ENCODE measurements around the gene PROSER3. TPM values are rescaled to one million over a fixed set of nuclear protein-coding genes. Genes with fewer than 3 reads are reported as not detected.
A peak's percentile ranks its signal among the peaks of the same experiment; 100 is the strongest.
"Not testable (repeated sequence)": the region's sequence is repeated elsewhere in the genome, so short reads cannot be mapped to it uniquely, and the experiment has no call there.

The PROSER3 gene
- polyA plus RNA-seq, 1 donor = 16.3 TPM

DNA sequence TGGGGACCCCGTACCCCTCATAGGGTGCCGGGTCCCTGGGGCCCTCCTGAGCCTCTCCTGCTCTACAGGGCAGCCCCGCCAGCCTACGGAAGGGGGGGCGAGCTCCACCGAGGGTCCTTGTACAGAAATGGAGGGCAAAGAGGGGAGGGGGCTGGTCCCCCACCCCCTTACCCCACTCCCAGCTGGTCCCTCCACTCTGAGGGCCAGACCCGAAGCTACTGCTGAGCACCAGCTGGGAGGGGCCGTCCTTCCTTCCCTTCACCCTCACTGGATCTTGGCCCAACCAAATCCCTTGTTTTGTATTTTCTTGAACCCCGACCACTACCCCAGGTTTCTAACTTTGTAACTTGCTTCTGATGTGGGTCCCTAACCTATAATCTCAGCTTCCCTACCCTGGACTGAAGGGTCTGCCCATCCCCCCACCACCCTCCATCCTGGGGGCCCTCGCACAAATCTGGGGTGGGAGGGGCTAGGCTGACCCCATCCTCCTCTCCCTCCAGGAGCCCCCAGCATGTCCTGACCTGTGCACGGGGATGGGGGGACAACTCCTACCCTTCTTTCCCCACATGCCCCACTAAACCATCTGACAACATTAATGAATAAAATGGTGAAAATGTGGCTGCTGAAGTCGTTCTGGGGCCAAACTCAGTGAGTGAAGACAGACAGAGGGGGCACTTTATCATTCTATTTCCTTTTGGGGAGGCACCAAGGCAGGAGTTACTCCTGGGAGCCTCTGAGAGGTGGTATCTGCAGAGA lies 30.4 kb downstream of the PROSER3 start:
- DNase-seq = no peak
- Histone ChIP-seq H3K9me3 (ENCODE audit: control insufficient read depth, low read depth, low read length) (no peaks in the 10 kb centered on the region), H3K4me1 (ENCODE audit: control insufficient read depth, insufficient read depth, low read length) (peaks cover 16% of the 10 kb centered on the region), H3K27ac (ENCODE audit: low read length) (no peak overlapping the region), H3K36me3 (ENCODE audit: control insufficient read depth, insufficient read depth, low read length) (no peaks in the 10 kb centered on the region), H3K27me3 (ENCODE audit: control insufficient read depth, insufficient read depth, low read length) (no peaks in the 10 kb centered on the region), H3K4me3 (ENCODE audit: low read length) (no peak overlapping the region)
- no CpG with 5 or more reads among the region's 12 CpGs for WGBS (ENCODE audit: insufficient coverage, low lambda C conversion rate)

DNA sequence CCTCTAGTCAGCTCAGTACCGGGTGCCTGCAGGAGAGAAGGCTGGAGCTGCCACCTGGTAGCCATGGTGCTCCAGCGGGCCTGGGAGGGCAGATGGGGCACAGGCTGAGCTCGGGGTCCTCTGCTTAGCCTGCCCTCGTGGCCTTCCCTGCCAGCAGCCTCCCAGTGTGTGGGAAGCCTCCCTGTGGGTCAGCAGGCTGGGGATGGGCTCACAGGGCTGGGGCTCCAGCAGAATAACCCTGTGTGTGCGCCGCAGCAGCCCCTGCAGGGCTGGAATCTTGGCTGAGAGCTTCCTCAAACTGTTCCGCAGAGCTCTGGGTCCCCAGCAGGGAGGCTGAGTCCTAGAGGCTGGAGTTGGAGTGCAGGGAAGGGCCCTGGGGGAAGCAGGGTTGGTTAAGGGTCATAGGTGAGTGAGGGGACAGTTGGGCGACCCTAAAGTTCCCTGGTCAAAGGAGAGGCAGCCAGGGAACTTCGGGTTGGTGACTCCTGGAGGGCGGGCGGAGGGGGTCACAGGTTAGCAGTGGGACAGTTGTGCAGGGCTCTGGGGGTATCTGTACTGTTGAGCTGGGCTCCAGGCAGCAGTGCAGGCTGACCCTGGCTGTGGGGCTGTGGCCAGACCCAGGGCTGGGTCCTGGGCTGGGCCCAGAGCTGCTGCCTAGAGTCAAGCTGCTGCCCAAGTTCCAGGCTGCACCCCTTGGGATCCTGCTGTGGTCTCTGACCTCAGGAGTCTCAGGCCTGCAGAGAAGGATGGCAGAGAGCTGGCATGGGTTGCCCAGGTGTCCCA lies 31.4 kb downstream of the PROSER3 start:
- H3K27me3 ChIP-seq (ENCODE audit: control insufficient read depth, insufficient read depth, low read length) = no peaks in the 10 kb centered on the region
- no CpG with 5 or more reads among the region's 11 CpGs for WGBS (ENCODE audit: insufficient coverage, low lambda C conversion rate)

DNA sequence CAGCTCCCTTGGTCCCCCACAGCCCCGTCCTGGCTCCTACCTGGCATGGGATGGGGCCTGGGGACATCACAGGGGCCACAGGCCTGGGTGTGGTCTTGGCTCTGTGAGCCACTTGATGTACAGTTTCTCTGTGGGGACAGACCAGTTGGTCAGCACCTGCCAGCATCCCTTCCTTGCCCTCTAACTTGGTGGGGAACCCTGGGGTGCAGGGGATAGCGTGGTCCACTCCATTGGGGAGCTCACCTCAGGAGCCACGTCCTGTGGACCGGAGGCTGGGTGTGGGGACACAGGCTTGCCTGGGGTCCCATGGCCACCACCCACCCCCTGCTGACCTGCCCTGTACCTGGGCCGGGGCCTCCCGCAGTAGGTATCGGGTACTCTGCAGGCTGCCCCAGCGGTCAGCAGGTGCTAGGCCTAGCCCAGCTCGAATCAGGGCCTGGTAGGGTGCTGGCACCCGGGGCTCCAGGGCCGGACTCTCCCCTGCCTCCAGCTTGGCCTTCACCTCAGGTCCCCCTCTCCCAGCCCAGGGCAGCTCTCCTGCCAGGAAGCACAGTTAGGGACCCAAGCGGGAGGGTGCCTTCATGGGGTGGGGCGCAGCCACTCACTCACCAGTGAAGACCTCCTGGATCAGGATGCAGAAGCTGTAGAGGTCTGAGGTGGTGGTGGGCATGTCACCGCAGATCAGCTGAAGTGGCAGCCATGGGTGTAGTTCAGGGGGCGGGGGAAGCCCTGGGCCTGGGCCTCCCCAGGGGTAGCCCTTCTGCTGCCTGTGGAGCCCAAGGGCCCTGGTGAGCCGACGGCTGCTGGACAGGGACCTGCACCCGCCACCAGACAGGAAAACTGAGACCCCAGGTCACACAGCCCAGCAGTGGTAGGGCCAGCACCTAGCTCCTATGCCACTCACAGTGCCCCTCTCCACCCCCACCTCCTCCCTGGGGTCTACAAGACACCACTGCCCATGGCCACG lies 32.3 kb downstream of the PROSER3 start:
- no peaks in the 10 kb centered on the region for H3K9me3 ChIP-seq (ENCODE audit: control insufficient read depth, low read depth, low read length)

More for the DNA sequence above, 31.4 kb downstream of the PROSER3 start:
- no peaks in the 10 kb centered on the region for H3K9me3 ChIP-seq (ENCODE audit: control insufficient read depth, low read depth, low read length)
- no peak overlapping the region for H3K4me3 ChIP-seq (ENCODE audit: low read length)
- H3K4me1 ChIP-seq (ENCODE audit: control insufficient read depth, insufficient read depth, low read length) = peaks cover 13% of the 10 kb centered on the region
- H3K36me3 ChIP-seq (ENCODE audit: control insufficient read depth, insufficient read depth, low read length) = no peaks in the 10 kb centered on the region
- DNase-seq = no peak
- no peak overlapping the region for H3K27ac ChIP-seq (ENCODE audit: low read length)

DNA sequence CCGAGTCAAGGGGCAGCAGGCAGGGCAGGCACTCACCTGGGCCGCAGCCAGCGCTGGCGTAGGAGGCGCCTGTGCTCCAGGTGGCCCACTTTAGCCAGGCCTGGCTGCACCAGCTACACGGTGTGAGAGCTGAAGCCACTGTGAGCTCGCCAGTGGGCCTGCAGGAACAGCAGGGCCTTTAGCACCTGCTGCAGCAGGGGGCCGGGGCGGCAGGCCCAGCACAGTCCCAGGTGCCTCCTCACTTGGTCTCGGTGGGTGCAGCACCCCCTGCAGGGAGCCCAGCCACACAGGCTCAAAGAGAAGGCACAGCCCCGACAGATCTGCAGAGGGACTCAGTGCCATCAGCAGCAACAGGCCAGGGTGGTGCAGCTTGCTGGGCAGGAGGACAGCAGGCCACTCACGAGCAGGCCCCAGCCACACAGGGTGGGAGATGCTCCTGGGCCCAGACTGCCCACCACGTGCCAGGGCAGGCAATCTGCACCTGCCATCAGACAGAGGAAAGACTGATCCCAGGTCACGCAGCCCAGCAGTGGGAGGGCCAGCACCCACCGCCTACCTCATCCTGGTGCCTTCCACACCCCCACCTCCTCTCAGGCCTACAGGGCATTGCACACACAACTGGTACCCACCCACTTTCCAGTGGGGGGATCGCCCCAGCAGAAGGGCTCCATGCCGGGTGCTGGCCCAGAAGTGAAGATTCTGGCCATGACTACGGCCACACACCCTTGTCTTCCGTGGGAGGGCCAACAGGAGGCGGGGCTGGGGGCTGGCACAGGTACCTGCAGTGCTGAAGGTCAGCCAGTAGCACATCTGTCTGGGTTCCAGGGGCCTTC lies 33.2 kb downstream of the PROSER3 start:
- Histone ChIP-seq H3K27me3 (ENCODE audit: control insufficient read depth, insufficient read depth, low read length) (peaks cover 3% of the 10 kb centered on the region), H3K27ac (ENCODE audit: low read length) (no peak overlapping the region), H3K36me3 (ENCODE audit: control insufficient read depth, insufficient read depth, low read length) (no peaks in the 10 kb centered on the region), H3K9me3 (ENCODE audit: control insufficient read depth, low read depth, low read length) (no peaks in the 10 kb centered on the region), H3K4me3 (ENCODE audit: low read length) (no peak overlapping the region), H3K4me1 (ENCODE audit: control insufficient read depth, insufficient read depth, low read length) (peaks cover 3% of the 10 kb centered on the region)
- DNase-seq = no peak
- WGBS (ENCODE audit: insufficient coverage, low lambda C conversion rate) = no CpG with 5 or more reads among the region's 20 CpGs

More for the DNA sequence above, 32.3 kb downstream of the PROSER3 start:
- H3K27ac ChIP-seq (ENCODE audit: low read length) = no peak overlapping the region
- no CpG with 5 or more reads among the region's 19 CpGs for WGBS (ENCODE audit: insufficient coverage, low lambda C conversion rate)
- H3K27me3 ChIP-seq (ENCODE audit: control insufficient read depth, insufficient read depth, low read length) = no peaks in the 10 kb centered on the region
- no peak for DNase-seq
- no peaks in the 10 kb centered on the region for H3K36me3 ChIP-seq (ENCODE audit: control insufficient read depth, insufficient read depth, low read length)
- peaks cover 10% of the 10 kb centered on the region for H3K4me1 ChIP-seq (ENCODE audit: control insufficient read depth, insufficient read depth, low read length)
- no peak overlapping the region for H3K4me3 ChIP-seq (ENCODE audit: low read length)

DNA sequence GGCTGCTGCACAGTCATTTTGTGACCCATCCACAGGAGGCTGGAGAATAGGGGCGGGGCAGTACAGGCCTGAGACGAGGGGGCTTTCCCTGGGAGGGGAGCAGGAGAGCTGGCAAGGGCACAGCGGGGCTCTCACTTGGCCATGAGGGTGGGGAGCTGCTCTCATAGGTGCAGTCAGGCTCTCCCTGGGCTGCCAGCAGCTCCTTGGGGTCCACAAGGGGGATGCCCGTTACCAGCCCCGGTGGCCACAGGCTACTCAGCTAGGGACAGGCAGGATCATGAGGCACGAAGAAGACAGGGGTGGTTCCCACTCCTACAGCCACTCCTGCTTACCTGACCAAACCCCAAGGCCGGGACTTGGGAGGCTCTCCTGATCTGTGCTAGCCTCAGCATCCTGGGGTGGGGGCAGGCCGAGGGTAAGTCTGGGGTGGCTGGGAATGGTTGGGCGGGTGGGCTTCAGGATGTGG lies 33.9 kb downstream of the PROSER3 start:
- Histone ChIP-seq H3K9me3 (ENCODE audit: control insufficient read depth, low read depth, low read length) (no peaks in the 10 kb centered on the region), H3K4me3 (ENCODE audit: low read length) (no peak overlapping the region)
- WGBS (ENCODE audit: insufficient coverage, low lambda C conversion rate) = no CpG with 5 or more reads among the region's 9 CpGs

DNA sequence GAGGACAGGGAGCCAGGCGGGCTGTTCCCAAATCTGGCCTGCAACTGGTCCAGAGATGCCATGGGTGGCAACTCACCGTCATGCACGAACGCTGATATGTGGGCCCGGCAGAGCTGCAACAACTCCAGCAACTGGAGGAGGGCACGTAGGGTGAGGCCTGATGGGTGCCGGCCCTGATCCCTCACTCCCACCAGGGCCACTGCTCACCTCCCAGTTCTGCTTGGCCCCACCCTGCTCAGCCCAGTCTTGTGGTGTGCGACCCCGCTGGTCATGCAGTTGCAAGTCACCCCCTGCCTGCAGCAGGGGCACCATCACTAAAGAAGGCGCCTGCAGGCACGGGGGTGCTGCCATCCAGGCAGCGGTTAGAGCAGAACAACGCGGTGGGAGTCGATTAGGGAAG lies 34.3 kb downstream of the PROSER3 start:
- Histone ChIP-seq H3K9me3 (ENCODE audit: control insufficient read depth, low read depth, low read length) (no peaks in the 10 kb centered on the region), H3K4me3 (ENCODE audit: low read length) (no peak overlapping the region), H3K27ac (ENCODE audit: low read length) (no peak overlapping the region), H3K4me1 (ENCODE audit: control insufficient read depth, insufficient read depth, low read length) (no peaks in the 10 kb centered on the region), H3K27me3 (ENCODE audit: control insufficient read depth, insufficient read depth, low read length) (peaks cover 14% of the 10 kb centered on the region), H3K36me3 (ENCODE audit: control insufficient read depth, insufficient read depth, low read length) (no peaks in the 10 kb centered on the region)
- 96% methylated on average over 4 of the region's 15 CpGs for WGBS (ENCODE audit: insufficient coverage, low lambda C conversion rate)
- DNase-seq = no peak

More for the DNA sequence above, 33.9 kb downstream of the PROSER3 start:
- Histone ChIP-seq H3K27ac (ENCODE audit: low read length) (no peak overlapping the region), H3K36me3 (ENCODE audit: control insufficient read depth, insufficient read depth, low read length) (no peaks in the 10 kb centered on the region), H3K27me3 (ENCODE audit: control insufficient read depth, insufficient read depth, low read length) (peaks cover 10% of the 10 kb centered on the region), H3K4me1 (ENCODE audit: control insufficient read depth, insufficient read depth, low read length) (no peaks in the 10 kb centered on the region)
- no peak for DNase-seq

DNA sequence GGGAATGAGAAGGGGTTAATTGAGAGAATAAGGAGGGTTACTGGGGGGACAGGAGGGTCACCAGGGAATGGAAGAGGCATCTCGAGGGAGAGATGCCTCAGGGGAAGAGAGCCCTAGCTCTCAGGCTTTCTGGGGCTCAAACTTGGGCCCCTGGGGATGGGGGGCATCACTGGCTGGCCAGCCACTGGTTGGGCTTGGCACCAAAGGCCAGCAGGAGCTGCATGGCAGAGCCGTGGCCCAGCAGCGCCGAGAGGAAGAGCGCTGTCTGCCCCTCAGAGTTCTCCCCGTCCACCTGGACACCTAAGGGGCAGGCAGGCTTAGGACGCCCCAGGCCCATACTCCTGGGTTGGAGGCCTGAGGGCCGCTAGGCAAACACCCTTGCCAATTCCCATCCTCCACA lies 34.9 kb downstream of the PROSER3 start:
- WGBS (ENCODE audit: insufficient coverage, low lambda C conversion rate) = no CpG with 5 or more reads among the region's 8 CpGs

DNA sequence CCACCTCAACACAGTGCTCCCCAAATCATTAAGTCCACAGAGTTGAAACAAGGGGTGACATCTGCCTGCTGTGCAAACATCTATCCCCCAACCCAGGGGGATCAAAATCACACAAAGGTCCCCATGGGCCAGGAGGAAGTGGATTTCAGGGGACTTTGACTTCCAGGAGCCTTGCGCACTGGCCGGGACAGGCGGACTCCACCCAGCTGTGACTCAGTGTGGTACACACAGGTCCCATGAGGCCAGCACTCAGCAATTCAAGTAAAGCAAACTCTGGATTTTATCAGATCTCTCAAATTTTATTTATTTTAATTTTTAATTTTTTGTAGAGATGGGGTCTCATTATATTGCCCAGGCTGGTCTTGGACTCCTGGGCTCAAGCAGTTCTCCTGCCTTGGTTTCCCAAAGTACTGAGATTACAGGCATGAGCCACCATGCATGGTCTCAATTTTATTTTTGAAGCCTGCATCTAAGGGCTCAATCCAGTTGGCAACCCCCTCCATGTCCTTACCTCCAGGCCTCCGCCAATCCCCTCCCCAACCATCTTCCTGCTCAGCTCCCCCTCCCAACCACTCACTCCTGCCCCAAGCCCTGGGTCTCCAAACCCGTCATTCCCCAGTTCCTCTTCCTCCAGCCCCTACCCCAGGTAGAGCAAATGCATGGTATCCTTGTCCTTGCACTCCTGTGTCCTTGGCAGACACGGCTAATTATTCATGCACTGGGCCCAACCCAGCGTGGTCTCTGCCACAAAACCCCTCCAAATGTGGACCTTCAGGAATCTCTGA lies 35.6 kb downstream of the PROSER3 start:
- peaks cover 24% of the 10 kb centered on the region for H3K27me3 ChIP-seq (ENCODE audit: control insufficient read depth, insufficient read depth, low read length)
- no peak overlapping the region for H3K4me3 ChIP-seq (ENCODE audit: low read length)
- no peak overlapping the region for H3K27ac ChIP-seq (ENCODE audit: low read length)
- no peaks in the 10 kb centered on the region for H3K4me1 ChIP-seq (ENCODE audit: control insufficient read depth, insufficient read depth, low read length)
- no peaks in the 10 kb centered on the region for H3K9me3 ChIP-seq (ENCODE audit: control insufficient read depth, low read depth, low read length)
- no peaks in the 10 kb centered on the region for H3K36me3 ChIP-seq (ENCODE audit: control insufficient read depth, insufficient read depth, low read length)
- no CpG with 5 or more reads among the region's 7 CpGs for WGBS (ENCODE audit: insufficient coverage, low lambda C conversion rate)
- peak; percentile 27 to 58 for DNase-seq

More for the DNA sequence above, 34.9 kb downstream of the PROSER3 start:
- Histone ChIP-seq H3K9me3 (ENCODE audit: control insufficient read depth, low read depth, low read length) (no peaks in the 10 kb centered on the region), H3K4me1 (ENCODE audit: control insufficient read depth, insufficient read depth, low read length) (no peaks in the 10 kb centered on the region), H3K27ac (ENCODE audit: low read length) (no peak overlapping the region), H3K36me3 (ENCODE audit: control insufficient read depth, insufficient read depth, low read length) (no peaks in the 10 kb centered on the region), H3K4me3 (ENCODE audit: low read length) (no peak overlapping the region), H3K27me3 (ENCODE audit: control insufficient read depth, insufficient read depth, low read length) (peaks cover 20% of the 10 kb centered on the region)
- no peak for DNase-seq

DNA sequence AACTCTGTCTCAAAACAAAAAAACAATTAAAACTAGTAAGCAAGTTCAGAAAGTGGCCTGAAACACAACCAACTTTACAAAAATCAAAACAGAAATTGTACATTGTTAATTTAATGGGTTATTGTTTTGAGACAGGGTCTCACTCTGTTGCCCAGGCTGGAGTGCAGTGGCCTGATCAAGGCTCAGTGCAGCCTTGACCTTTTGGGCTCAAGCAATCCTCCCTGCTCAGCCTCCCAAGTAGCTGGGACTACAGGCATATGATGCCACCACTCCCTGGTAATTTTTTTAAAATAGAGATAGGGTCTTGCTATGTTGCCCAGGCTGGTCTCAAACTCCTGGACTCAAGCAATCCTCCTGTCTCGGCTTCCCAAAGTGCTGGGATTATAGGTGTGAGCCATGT lies 37.6 kb downstream of the PROSER3 start:
- not testable (repeated sequence) for H3K4me3 ChIP-seq (ENCODE audit: low read length); H3K36me3 ChIP-seq (ENCODE audit: control insufficient read depth, insufficient read depth, low read length); H3K4me1 ChIP-seq (ENCODE audit: control insufficient read depth, insufficient read depth, low read length); DNase-seq; H3K9me3 ChIP-seq (ENCODE audit: control insufficient read depth, low read depth, low read length); H3K27ac ChIP-seq (ENCODE audit: low read length)
- WGBS (ENCODE audit: insufficient coverage, low lambda C conversion rate) = no CpG with 5 or more reads among the region's 1 CpG
- peaks cover 24% of the 10 kb centered on the region for H3K27me3 ChIP-seq (ENCODE audit: control insufficient read depth, insufficient read depth, low read length)

All from large intestine (tissue), 3 donors.